ENCODE data around the gene MAP7.

The MAP7 gene

DNA sequence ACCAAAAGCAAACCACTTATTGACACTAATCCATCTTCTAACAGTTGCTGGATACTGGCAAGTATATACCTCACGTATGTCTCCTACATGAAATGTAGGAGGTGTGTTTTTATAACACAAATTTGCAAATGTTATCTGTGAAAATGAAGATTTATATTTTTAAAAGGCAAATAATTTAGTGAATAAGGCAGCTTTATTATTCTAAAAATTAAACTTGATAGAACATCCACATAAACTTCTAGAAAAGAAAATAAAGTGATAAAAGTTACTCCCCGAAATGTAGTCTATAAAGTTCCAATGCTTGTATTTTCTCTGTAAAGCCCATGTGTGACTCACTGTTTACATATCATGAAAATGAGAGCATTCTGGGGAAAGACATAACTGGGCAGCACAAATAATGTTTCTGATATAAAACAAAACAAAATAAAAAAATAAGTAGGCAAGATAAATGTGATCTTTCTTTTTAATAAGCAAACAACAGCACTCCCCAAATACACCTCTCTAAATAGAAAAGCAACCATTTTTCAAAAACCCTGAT lies 84.4 kb downstream of the MAP7 start:
- DNase-seq (ENCODE audit: low spot score), result no peak

DNA sequence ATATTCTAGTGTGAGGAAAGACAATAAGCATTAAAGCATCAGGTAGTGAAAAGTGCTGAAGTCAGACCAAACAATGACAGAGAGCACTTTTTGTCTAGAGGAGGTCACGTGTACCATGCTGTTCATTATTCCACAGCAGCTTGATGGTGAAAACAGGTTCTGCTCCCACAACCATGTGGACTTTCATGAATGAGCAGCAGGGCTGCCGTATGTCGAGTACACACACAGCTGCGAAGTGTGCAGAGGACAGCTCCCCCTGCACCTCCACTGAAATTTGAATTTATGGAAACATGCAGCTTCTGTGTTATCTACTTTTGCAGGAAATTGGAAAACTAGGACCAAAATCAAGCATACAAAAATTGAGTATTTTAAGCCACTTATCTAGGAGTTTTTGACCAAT lies 85.3 kb downstream of the MAP7 start:
- ChIA-PET CTCF (no interaction called here), POLR2A (ENCODE audit: low non-redundant PET) (no interaction called here)
- H3K27ac ChIP-seq, result no peak overlapping the region
- DNase-seq (ENCODE audit: low spot score), result no peak
- TF ChIP-seq CTCF (conservative IDR thresholded peaks at IDR 0.05; ENCODE audit: low read depth), result no peak

More for the DNA sequence above, 84.4 kb downstream of the MAP7 start:
- ChIA-PET POLR2A (ENCODE audit: low non-redundant PET) (no interaction called here), CTCF (interaction anchor here (0.5 to 0.8 kb wide), 2 partner anchors 178 to 1385 kb away, joined by 3 to 5 read pairs; no protein-coding TSS in a partner anchor)
- no peak overlapping the region for H3K27ac ChIP-seq
- TF ChIP-seq CTCF (conservative IDR thresholded peaks at IDR 0.05; ENCODE audit: low read depth), result no peak

DNA sequence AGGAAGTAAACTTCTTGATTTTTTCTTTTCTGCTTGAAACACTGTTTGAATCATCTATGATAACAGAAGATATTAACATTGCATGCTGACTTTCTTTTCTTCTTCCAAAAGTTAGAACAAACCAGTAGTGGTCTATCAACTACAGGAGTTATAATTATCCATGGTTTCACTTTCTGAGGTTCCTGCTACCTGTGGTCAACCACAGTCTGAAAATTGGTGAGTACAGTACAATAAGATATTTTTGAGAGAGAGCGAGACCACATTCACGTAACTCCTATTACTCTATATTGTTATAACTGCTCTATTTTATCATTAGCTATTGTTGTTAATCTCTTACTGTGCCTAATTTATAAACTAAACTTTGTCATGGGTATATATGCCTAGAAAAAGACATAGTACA lies 86.1 kb downstream of the MAP7 start:
- no peak for TF ChIP-seq CTCF (conservative IDR thresholded peaks at IDR 0.05; ENCODE audit: low read depth)
- ChIA-PET CTCF (no interaction called here), POLR2A (ENCODE audit: low non-redundant PET) (no interaction called here)
- DNase-seq (ENCODE audit: low spot score), result no peak
- H3K27ac ChIP-seq, result no peak overlapping the region

DNA sequence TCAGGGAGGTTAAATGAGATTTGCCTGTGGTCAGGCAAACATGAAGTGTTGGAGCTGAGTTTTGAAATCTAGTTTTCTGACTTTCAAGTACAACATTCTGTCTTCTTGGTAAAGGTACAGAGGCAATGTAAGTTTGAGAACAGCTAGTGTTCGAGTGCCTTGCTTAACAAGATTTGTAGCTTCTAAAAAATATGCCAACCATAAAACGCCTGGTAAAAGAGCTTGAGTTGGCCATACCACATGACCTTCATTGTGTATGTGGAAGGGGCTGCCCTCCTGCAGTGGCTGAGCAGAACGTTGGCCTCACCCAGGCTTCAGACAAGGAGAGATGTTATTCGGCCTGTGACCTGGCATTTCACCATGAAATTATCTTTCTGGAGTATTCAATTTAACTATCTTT lies 86.5 kb downstream of the MAP7 start:
- CTCF ChIA-PET, result no interaction called here
- POLR2A ChIA-PET (ENCODE audit: low non-redundant PET), result no interaction called here
- no peak for TF ChIP-seq CTCF (conservative IDR thresholded peaks at IDR 0.05; ENCODE audit: low read depth)

DNA sequence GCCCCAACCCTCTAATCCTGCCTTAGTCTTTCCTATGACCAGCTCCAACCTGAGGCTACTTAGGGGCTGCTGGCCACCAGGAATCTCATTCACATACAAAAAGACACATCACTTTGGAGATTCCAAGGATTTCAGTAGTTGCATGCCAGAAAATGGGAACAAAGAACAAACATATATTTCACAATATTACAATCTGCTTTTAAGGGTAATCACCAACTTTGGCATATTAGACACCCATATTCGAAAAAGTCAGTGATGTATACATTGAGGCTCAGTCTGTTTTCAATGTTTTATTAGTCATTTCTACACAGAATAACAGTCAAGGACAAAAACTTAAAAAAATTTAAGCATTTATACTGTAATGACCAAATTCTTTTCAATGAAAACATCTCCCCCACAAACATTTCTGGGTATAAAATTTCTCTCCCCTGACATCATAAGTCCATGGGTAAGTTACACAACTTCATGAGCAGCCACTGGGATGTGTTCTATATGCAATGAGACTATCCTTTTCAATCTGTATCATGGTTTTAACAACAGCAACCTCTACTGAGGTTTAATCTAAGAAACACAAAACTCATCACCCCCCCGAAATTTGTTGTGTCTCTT lies 103.5 kb downstream of the MAP7 start:
- no peak overlapping the region for H3K27ac ChIP-seq
- CTCF ChIA-PET, result interaction anchor here (0.6 kb wide), 1 partner anchor 157 kb away, joined by 3 read pairs; the partner anchor contains the start of gene BCLAF1
- POLR2A ChIA-PET (ENCODE audit: low non-redundant PET), result no interaction called here
- no peak for TF ChIP-seq CTCF (conservative IDR thresholded peaks at IDR 0.05; ENCODE audit: low read depth)
- DNase-seq (ENCODE audit: low spot score), result no peak

More for the DNA sequence above, 86.5 kb downstream of the MAP7 start:
- no peak overlapping the region for H3K27ac ChIP-seq
- DNase-seq (ENCODE audit: low spot score), result no peak

GRCh38 chr6:136446145-136446544 lies 104.1 kb downstream of the MAP7 start:
- H3K27ac ChIP-seq, result no peak overlapping the region
- no peak for DNase-seq (ENCODE audit: low spot score)
- CTCF ChIA-PET, result interaction anchor here (0.6 to 0.7 kb wide), 2 partner anchors 29 to 157 kb away, joined by 3 to 4 read pairs; partner anchors contain the start of gene BCLAF1
- POLR2A ChIA-PET (ENCODE audit: low non-redundant PET), result no interaction called here
- no peak for TF ChIP-seq CTCF (conservative IDR thresholded peaks at IDR 0.05; ENCODE audit: low read depth)

Data from RWPE1 (cell line).